KMS-11 (cell line): ENCODE data around the gene COL26A1.

ENCODE experiments used
- H2AFZ ChIP-seq: fragments of 200-600 bp; sonication (generic); 2 replicates; pipeline ENCODE4 v1.6.1; 2016; ENCODE audit warnings: antibody characterized with exemption, mixed run types, low read depth
- H3K27ac ChIP-seq: fragments of 200-600 bp; sonication (generic); 2 replicates; pipeline ENCODE4 v1.6.1; 2016; ENCODE audit warnings: mild to moderate bottlenecking, mixed run types
- H3K27me3 ChIP-seq: fragments of 200-600 bp; sonication (generic); 2 replicates; pipeline ENCODE4 v1.6.1; 2017; ENCODE audit warnings: mild to moderate bottlenecking, low read depth, mixed run types, moderate library complexity; ENCODE audit not compliant: insufficient read depth
- H3K36me3 ChIP-seq: fragments of 200-600 bp; sonication (generic); 2 replicates; pipeline ENCODE4 v1.6.1; 2017; ENCODE audit warnings: mild to moderate bottlenecking, mixed run types; ENCODE audit not compliant: insufficient read depth
- H3K4me1 ChIP-seq: fragments of 200-600 bp; sonication (generic); 2 replicates; pipeline ENCODE4 v1.6.1; 2016; ENCODE audit warnings: mild to moderate bottlenecking, low read depth, mixed run types; ENCODE audit not compliant: poor library complexity, severe bottlenecking
- H3K4me2 ChIP-seq: fragments of 200-600 bp; sonication (generic); 2 replicates; pipeline ENCODE4 v1.7.0; 2016; ENCODE audit warnings: mild to moderate bottlenecking, mixed run types
- H3K4me3 ChIP-seq: fragments of 200-600 bp; sonication (generic); IDR thresholded peaks from 2 replicates; pipeline ENCODE4 v1.6.1; 2017; ENCODE audit warnings: low read depth, low read length, mixed read lengths; ENCODE audit not compliant: insufficient read depth
- H3K79me2 ChIP-seq: fragments of 200-600 bp; sonication (generic); 2 replicates; pipeline ENCODE4 v1.6.1; 2016; ENCODE audit warnings: low read depth, mixed run types; ENCODE audit not compliant: insufficient read depth
- H3K9ac ChIP-seq: fragments of 200-600 bp; sonication (generic); 2 replicates; pipeline ENCODE4 v1.6.1; 2016; ENCODE audit warnings: mild to moderate bottlenecking, mixed run types
- H4K20me1 ChIP-seq: fragments of 200-600 bp; sonication (generic); 2 replicates; pipeline ENCODE4 v1.6.1; 2016; ENCODE audit warnings: mild to moderate bottlenecking, mixed run types; ENCODE audit not compliant: insufficient read depth
- CTCF ChIP-seq: fragments of 200-600 bp; sonication (generic); conservative IDR thresholded peaks from 2 replicates; pipeline ENCODE4 v1.6.1; 2017; ENCODE audit warnings: low read depth, mild to moderate bottlenecking, antibody characterized with exemption, low read length, moderate library complexity, mixed read lengths

The COL26A1 gene

GRCh38 chr7:101453617-101454016 is 90.9 kb downstream of the COL26A1 start:
- no peaks in the 10 kb centered on the region for H3K79me2 ChIP-seq
- H4K20me1 ChIP-seq: no peaks in the 10 kb centered on the region
- H3K9ac ChIP-seq: no peak overlapping the region
- no peak overlapping the region for H3K4me2 ChIP-seq
- no peak overlapping the region for H3K4me3 ChIP-seq
- H2AFZ ChIP-seq: no peak overlapping the region
- no peak overlapping the region for H3K27ac ChIP-seq
- TF ChIP-seq CTCF: no peak
- H3K36me3 ChIP-seq: no peaks in the 10 kb centered on the region
- peaks cover 28% of the 10 kb centered on the region; the same call in 1 of the 2 replicates for H3K27me3 ChIP-seq
- H3K4me1 ChIP-seq: no peaks in the 10 kb centered on the region

- no peaks in the 10 kb centered on the region for H4K20me1 ChIP-seq
- H3K4me2 ChIP-seq: no peak overlapping the region
- no peak overlapping the region for H3K27ac ChIP-seq
- H3K9ac ChIP-seq: no peak overlapping the region
- H3K27me3 ChIP-seq: peaks cover 15% of the 10 kb centered on the region; the same call in 1 of the 2 replicates
- no peaks in the 10 kb centered on the region for H3K4me1 ChIP-seq
- no peak overlapping the region for H3K4me3 ChIP-seq
- H2AFZ ChIP-seq: no peak overlapping the region
- no peaks in the 10 kb centered on the region for H3K79me2 ChIP-seq
- TF ChIP-seq CTCF: no peak
- no peaks in the 10 kb centered on the region for H3K36me3 ChIP-seq
Measured at GRCh38 chr7:101457001-101457750, 94.5 kb downstream of the COL26A1 start.

GRCh38 chr7:101465131-101465530 is 102.5 kb downstream of the COL26A1 start:
- no peak overlapping the region for H3K9ac ChIP-seq
- H3K27me3 ChIP-seq: peaks cover 5% of the 10 kb centered on the region; the same call in 1 of the 2 replicates
- no peak for TF ChIP-seq CTCF
- no peaks in the 10 kb centered on the region for H3K4me1 ChIP-seq
- no peaks in the 10 kb centered on the region for H4K20me1 ChIP-seq
- no peak overlapping the region for H3K4me3 ChIP-seq
- no peaks in the 10 kb centered on the region for H3K36me3 ChIP-seq
- no peak overlapping the region for H2AFZ ChIP-seq
- no peak overlapping the region for H3K4me2 ChIP-seq
- no peaks in the 10 kb centered on the region for H3K79me2 ChIP-seq
- H3K27ac ChIP-seq: no peak overlapping the region

- Histone ChIP-seq H3K4me1 (no peaks in the 10 kb centered on the region), H2AFZ (no peak overlapping the region), H3K4me3 (no peak overlapping the region), H3K36me3 (no peaks in the 10 kb centered on the region), H3K4me2 (no peak overlapping the region), H4K20me1 (no peaks in the 10 kb centered on the region), H3K79me2 (no peaks in the 10 kb centered on the region), H3K27ac (no peak overlapping the region), H3K9ac (no peak overlapping the region), H3K27me3 (peaks cover 5% of the 10 kb centered on the region; the same call in 1 of the 2 replicates)
- TF ChIP-seq CTCF: no peak
Measured at GRCh38 chr7:101465576-101466196, 103.0 kb downstream of the COL26A1 start.
